ENCODE results near the gene TNC.

DNA sequence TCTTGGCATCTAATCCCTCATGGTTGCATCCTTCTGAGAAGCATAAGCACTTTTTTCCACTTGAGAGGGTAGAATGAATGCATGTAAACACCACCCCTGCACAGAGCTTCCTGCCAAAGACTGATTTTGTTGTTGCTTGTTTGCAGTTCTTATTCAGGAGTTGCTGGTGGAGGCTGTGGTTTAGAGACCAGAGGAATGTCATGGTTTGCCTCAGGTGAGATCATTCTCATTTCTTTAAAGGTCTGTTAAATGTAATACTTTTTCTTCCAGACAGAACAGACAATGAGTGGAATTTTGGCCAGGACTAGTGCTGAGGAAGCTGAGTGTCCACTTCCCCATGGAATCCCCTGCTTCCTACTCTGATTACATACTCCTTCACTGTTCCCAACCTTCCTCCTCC is 3.2 kb upstream of the TNC start:
- no peak for TF ChIP-seq FOXM1 (IDR thresholded peaks at IDR 0.05; ENCODE audit: borderline replicate concordance)
- no peak for TF ChIP-seq ZNF384 (IDR thresholded peaks at IDR 0.05)
- TF ChIP-seq, protein P1, sequence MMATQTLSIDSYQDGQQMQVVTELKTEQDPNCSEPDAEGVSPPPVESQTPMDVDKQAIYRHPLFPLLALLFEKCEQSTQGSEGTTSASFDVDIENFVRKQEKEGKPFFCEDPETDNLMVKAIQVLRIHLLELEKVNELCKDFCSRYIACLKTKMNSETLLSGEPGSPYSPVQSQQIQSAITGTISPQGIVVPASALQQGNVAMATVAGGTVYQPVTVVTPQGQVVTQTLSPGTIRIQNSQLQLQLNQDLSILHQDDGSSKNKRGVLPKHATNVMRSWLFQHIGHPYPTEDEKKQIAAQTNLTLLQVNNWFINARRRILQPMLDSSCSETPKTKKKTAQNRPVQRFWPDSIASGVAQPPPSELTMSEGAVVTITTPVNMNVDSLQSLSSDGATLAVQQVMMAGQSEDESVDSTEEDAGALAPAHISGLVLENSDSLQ (IDR thresholded peaks at IDR 0.05), result no peak
- TF ChIP-seq SP1 (IDR thresholded peaks at IDR 0.05), result no peak
- TF ChIP-seq NFRKB (IDR thresholded peaks at IDR 0.05), result no peak
- TF ChIP-seq BHLHE40 (IDR thresholded peaks at IDR 0.05; ENCODE audit: borderline replicate concordance), result no peak
- no peak for TF ChIP-seq FOXA1 (IDR thresholded peaks at IDR 0.05)
- no peak for TF ChIP-seq CTBP1 (IDR thresholded peaks at IDR 0.05; ENCODE audit: borderline replicate concordance)
- TF ChIP-seq LEF1 (IDR thresholded peaks at IDR 0.05; ENCODE audit: borderline replicate concordance), result no peak
- TF ChIP-seq TARDBP (IDR thresholded peaks at IDR 0.05), result no peak

Measured in HEK293T (cell line).